ENCODE measurements around the gene DYRK1A. TPM values are rescaled to one million over a fixed set of nuclear protein-coding genes. Genes with fewer than 3 reads are reported as not detected.

Gene DYRK1A
- total RNA-seq, 2 experiments from 2014 or later, result 58.4 to 65.1 TPM

DNA sequence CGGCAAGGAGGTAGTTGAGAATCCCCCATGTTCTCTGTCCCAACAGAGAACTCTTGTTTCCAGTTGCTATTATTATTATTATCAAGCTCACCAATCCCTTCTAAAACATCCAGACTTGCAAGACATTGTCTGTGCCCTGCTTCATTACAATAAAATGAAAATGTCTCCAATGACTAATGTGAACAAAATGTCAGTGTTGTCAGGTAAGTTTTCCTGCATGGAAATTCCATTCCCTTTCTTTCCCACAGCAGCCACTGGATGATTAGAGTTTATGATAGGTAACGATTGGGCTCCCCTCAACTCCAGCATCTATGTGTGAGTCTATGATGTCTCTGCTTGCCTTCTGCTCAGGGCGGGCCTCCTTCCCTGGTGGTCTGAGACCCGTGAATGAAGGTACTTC lies 8.9 kb upstream of the DYRK1A start:
- Histone ChIP-seq H4K20me1 (ENCODE audit: insufficient read depth, low read length) (no peaks in the 10 kb centered on the region), H3K36me3 (ENCODE audit: insufficient read depth, low read length) (no peaks in the 10 kb centered on the region), H3K79me2 (ENCODE audit: insufficient read depth, low read depth, low read length) (no peaks in the 10 kb centered on the region), H3K4me1 (ENCODE audit: insufficient read depth, low read length, poor library complexity, severe bottlenecking) (no peaks in the 10 kb centered on the region), H3K27ac (ENCODE audit: low read depth, low read length, poor library complexity, severe bottlenecking) (no peak overlapping the region), H3K9me2 (ENCODE audit: insufficient read depth, low read length) (no peaks in the 10 kb centered on the region), H3K4me2 (ENCODE audit: low read length) (no peak overlapping the region), H3K4me3 (ENCODE audit: low read depth, low read length, poor library complexity, severe bottlenecking) (no peak overlapping the region), H2AFZ (ENCODE audit: low read length) (no peak overlapping the region), H3K9me3 (ENCODE audit: low read length) (no peaks in the 10 kb centered on the region)
- no TSS peak for BruUV-seq (replicated peaks)
- ChIA-PET POLR2A (interaction anchor here (0.6 kb wide), 1 partner anchor 341 kb away, joined by 3 read pairs; no protein-coding TSS in a partner anchor), CTCF (ENCODE audit: unreplicated experiment) (no interaction called here)
- intact Hi-C loops (cut with micrococcal nuclease; ENCODE audit: unreplicated experiment), result no loop called here
- no peak for DNase-seq (ENCODE audit: low spot score)
- no peak for TF ChIP-seq EZH2phosphoT487 (IDR thresholded peaks at IDR 0.05; ENCODE audit: borderline replicate concordance, low read depth, low read length)
- no peak for TF ChIP-seq CTCF (conservative IDR thresholded peaks at IDR 0.05; ENCODE audit: low read length)

DNA sequence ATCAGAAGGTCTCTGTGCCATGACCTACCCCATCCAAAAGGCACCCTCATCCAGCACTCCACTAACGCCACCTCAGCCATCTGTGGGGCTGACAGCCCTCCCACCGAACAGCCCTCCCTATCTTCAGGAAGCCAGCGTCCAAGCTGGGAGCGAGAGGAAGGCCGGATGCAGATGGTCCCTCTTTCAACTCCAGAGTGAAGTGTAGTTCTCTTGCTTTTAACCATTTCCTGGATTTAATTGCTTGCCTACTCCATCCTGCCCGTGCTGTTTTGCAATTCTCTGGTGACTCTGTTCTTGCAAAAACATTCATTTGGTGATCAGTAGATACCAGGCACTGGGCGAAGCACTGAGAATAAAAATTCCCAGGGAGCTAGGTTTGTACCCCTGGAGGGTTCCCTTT lies 8.2 kb upstream of the DYRK1A start:
- intact Hi-C loops (cut with micrococcal nuclease; ENCODE audit: unreplicated experiment), result no loop called here
- BruUV-seq (replicated peaks), result no TSS peak
- DNase-seq (ENCODE audit: low spot score), result no peak

More for the DNA sequence above, 8.2 kb upstream of the DYRK1A start:
- Histone ChIP-seq H3K36me3 (ENCODE audit: insufficient read depth, low read length) (no peaks in the 10 kb centered on the region), H3K27ac (ENCODE audit: low read depth, low read length, poor library complexity, severe bottlenecking) (no peak overlapping the region), H3K4me1 (ENCODE audit: insufficient read depth, low read length, poor library complexity, severe bottlenecking) (no peaks in the 10 kb centered on the region), H2AFZ (ENCODE audit: low read length) (no peak overlapping the region), H3K79me2 (ENCODE audit: insufficient read depth, low read depth, low read length) (no peaks in the 10 kb centered on the region), H3K9me2 (ENCODE audit: insufficient read depth, low read length) (no peaks in the 10 kb centered on the region), H4K20me1 (ENCODE audit: insufficient read depth, low read length) (no peaks in the 10 kb centered on the region), H3K4me2 (ENCODE audit: low read length) (no peak overlapping the region), H3K4me3 (ENCODE audit: low read depth, low read length, poor library complexity, severe bottlenecking) (no peak overlapping the region), H3K9me3 (ENCODE audit: low read length) (no peaks in the 10 kb centered on the region)
- POLR2A ChIA-PET, result no interaction called here
- CTCF ChIA-PET (ENCODE audit: unreplicated experiment), result no interaction called here
- TF ChIP-seq EZH2phosphoT487 (IDR thresholded peaks at IDR 0.05; ENCODE audit: borderline replicate concordance, low read depth, low read length) (no peak), CTCF (conservative IDR thresholded peaks at IDR 0.05; ENCODE audit: low read length) (no peak)
